Neuronal stem cell (in vitro differentiated cells): ENCODE results near the gene GRAP.

Experiments
- DNase-seq: peaks from one replicate; pipeline ENCODE4 v3.0.0-alpha.2; 2013; ENCODE audit warnings: low spot score
- H2AFZ ChIP-seq: one replicate; pipeline ENCODE4 v1.6.1; 2013; ENCODE audit warnings: mild to moderate bottlenecking, low read length, inconsistent platforms
- H2AK5ac ChIP-seq: 2 replicates; pipeline ENCODE4 v1.6.1; 2013; ENCODE audit warnings: low read depth, mild to moderate bottlenecking, inconsistent platforms, low read length, moderate library complexity, mixed read lengths
- H2BK120ac ChIP-seq: 2 replicates; pipeline ENCODE4 v1.6.1; 2013; ENCODE audit warnings: low read depth, mild to moderate bottlenecking, inconsistent platforms, low read length, moderate library complexity, mixed read lengths
- H2BK12ac ChIP-seq: one replicate; pipeline ENCODE4 v1.6.1; 2013; ENCODE audit warnings: low read length, inconsistent platforms
- H2BK15ac ChIP-seq: 2 replicates; pipeline ENCODE4 v1.6.1; 2013; ENCODE audit warnings: mild to moderate bottlenecking, low read length, inconsistent platforms, mixed read lengths
- H2BK5ac ChIP-seq: one replicate; pipeline ENCODE4 v1.6.1; 2013; ENCODE audit warnings: inconsistent platforms, mild to moderate bottlenecking, low read length, moderate library complexity
- H3K14ac ChIP-seq: one replicate; pipeline ENCODE4 v1.6.1; 2013; ENCODE audit warnings: low read length, inconsistent platforms
- H3K18ac ChIP-seq: 2 replicates; pipeline ENCODE4 v1.6.1; 2013; ENCODE audit warnings: low read length, inconsistent platforms
- H3K23ac ChIP-seq: 2 replicates; pipeline ENCODE4 v1.6.1; 2013; ENCODE audit warnings: low read depth, mild to moderate bottlenecking, mixed read lengths, low read length, inconsistent platforms; ENCODE audit not compliant: poor library complexity
- H3K27ac ChIP-seq: replicated peaks from 3 replicates; pipeline ENCODE4 v1.5.1; 2013; ENCODE audit warnings: low read length, inconsistent platforms
- H3K27me3 ChIP-seq, 3 experiments: 2 replicates each; pipeline ENCODE4 v1.6.1; 2013; ENCODE audit warnings: low read length in 3 of 3, mild to moderate bottlenecking in 2 of 3, inconsistent platforms in 1 of 3, low read depth in 1 of 3, mixed read lengths in 1 of 3, moderate library complexity in 1 of 3; ENCODE audit not compliant: control insufficient read depth in 3 of 3, insufficient read depth in 3 of 3
- H3K36me3 ChIP-seq, 2 donors: replicated peaks in 1 of 2; 2 replicates each; pipeline ENCODE4 v1.6.1; 2013; ENCODE audit warnings: low read length in 2 of 2; ENCODE audit not compliant: control insufficient read depth in 2 of 2, insufficient read depth in 2 of 2
- H3K4ac ChIP-seq: 2 replicates; pipeline ENCODE4 v1.6.1; 2013; ENCODE audit warnings: inconsistent platforms, mild to moderate bottlenecking, low read length, moderate library complexity
- H3K4me1 ChIP-seq, 2 donors: 1 replicate in 1 of 2; 2 replicates in 1 of 2; pipeline ENCODE4 v1.6.1; 2013; ENCODE audit warnings: low read length in 2 of 2, low read depth in 1 of 2; ENCODE audit not compliant: control insufficient read depth in 2 of 2, insufficient read depth in 1 of 2
- H3K4me2 ChIP-seq: one replicate; pipeline ENCODE4 v1.6.1; 2013; ENCODE audit warnings: mild to moderate bottlenecking, low read length, inconsistent platforms; ENCODE audit not compliant: insufficient read depth, poor library complexity, severe bottlenecking
- H3K4me3 ChIP-seq, 2 donors: 2 replicates each; pipeline ENCODE4 v1.5.1; 2013; ENCODE audit warnings: low read length in 2 of 2, mild to moderate bottlenecking in 2 of 2, inconsistent platforms in 1 of 2, moderate library complexity in 1 of 2
- H3K79me1 ChIP-seq: one replicate; pipeline ENCODE4 v1.6.1; 2013; ENCODE audit warnings: low read depth, mild to moderate bottlenecking, inconsistent platforms, low read length, moderate library complexity
- H3K9ac ChIP-seq: one replicate; pipeline ENCODE4 v1.6.1; 2013; ENCODE audit warnings: mild to moderate bottlenecking, low read depth, low read length, inconsistent platforms; ENCODE audit not compliant: poor library complexity
- H3K9me3 ChIP-seq, 2 donors: replicated peaks in 1 of 2; 2 replicates each; pipeline versions ENCODE3 to v1.6.1; 2013; ENCODE audit warnings: low read length in 2 of 2, mild to moderate bottlenecking in 2 of 2, inconsistent platforms in 1 of 2, low read depth in 1 of 2, mixed read lengths in 1 of 2, moderate library complexity in 1 of 2; ENCODE audit not compliant: control insufficient read depth in 2 of 2, insufficient read depth in 1 of 2
- H4K8ac ChIP-seq: one replicate; pipeline ENCODE4 v1.6.1; 2013; ENCODE audit warnings: low read depth, mild to moderate bottlenecking, inconsistent platforms, low read length, moderate library complexity
- H4K91ac ChIP-seq: one replicate; pipeline ENCODE4 v1.6.1; 2013; ENCODE audit warnings: low read length, low read depth, mild to moderate bottlenecking, inconsistent platforms; ENCODE audit not compliant: poor library complexity
- WGBS, 2 donors: extraction: QIAGEN DNeasy Blood & Tissue Kit; methylation state at CpG; one replicate each; pipeline ENCODE4 v1.1.7; 2013; ENCODE audit warnings: missing lambda C conversion rate in 2 of 2, mixed read lengths in 1 of 2; ENCODE audit not compliant: insufficient read length in 2 of 2, insufficient replicate concordance in 1 of 2; ENCODE audit errors: extremely low coverage in 2 of 2; 5-methylcytosine and 5-hydroxymethylcytosine counted together

GRAP gene

GRCh38 chr17:18988546-18989173 lies 58.1 kb downstream of the GRAP start:
- no peak overlapping the region for H3K27ac ChIP-seq
- H2BK5ac ChIP-seq, result peak overlapping the region; percentile 19
- H3K9me3 ChIP-seq, result no peaks in the 10 kb centered on the region
- no peaks in the 10 kb centered on the region for H3K4me1 ChIP-seq
- H2BK120ac ChIP-seq, result no peak overlapping the region
- H2AFZ ChIP-seq, result no peak overlapping the region
- H3K9ac ChIP-seq, result no peak overlapping the region
- H3K79me1 ChIP-seq, result peaks cover 25% of the 10 kb centered on the region
- peak overlapping the region; percentile 64 for H3K18ac ChIP-seq
- H4K8ac ChIP-seq, result no peak overlapping the region
- peaks cover 0 to 13% (median 0%) of the 10 kb centered on the region in 3 experiments for H3K27me3 ChIP-seq
- H3K4ac ChIP-seq, result no peak overlapping the region
- H2AK5ac ChIP-seq, result peak overlapping the region; percentile 46
- H2BK12ac ChIP-seq, result no peak overlapping the region
- H3K23ac ChIP-seq, result peak overlapping the region; percentile 55
- no peak overlapping the region for H3K4me2 ChIP-seq
- peaks cover 0 to 14% of the 10 kb centered on the region in 2 donors for H3K36me3 ChIP-seq
- H3K14ac ChIP-seq, result peak overlapping the region; percentile 57
- no peak overlapping the region for H3K4me3 ChIP-seq
- no CpG with 5 or more reads among the region's 9 CpGs for WGBS, 2 donors
- no peak overlapping the region for H4K91ac ChIP-seq
- no peak overlapping the region for H2BK15ac ChIP-seq
- no peak for DNase-seq

DNA sequence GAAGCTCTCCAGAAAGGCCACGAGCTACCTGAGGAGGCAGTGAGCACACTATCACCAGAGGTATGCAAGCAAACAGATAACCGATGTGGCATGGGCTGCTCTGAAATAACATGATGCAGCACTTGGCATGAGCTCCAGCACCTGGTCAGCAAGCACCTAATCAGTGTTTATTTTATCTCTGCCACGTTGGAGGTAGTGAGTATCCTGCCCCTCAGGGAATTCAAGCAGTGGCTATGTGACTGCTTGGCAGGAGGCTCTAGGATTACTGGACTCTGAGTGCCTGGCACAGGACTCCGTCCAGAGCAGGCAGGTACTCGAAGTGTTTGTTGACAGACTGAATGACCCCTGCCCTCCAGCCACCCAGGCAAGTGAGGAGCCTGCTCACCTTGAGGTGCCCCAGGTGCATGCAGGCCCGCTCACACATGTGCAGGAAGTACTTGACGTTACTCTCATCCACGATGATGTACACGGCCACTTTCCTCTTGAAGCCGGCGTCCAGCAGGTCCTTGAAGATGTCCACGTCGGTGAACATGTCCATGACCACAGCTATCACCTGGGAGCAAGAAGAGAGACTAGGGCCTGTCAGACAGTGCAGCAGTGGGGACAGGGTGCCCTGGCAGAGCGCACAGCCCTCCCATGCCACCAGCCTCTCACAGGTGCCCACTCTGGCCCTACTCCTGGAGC lies 58.8 kb downstream of the GRAP start:
- Histone ChIP-seq H3K4me2 (no peak overlapping the region), H3K18ac (no peak overlapping the region), H3K4ac (no peak overlapping the region), H4K8ac (no peak overlapping the region), H3K27me3 (peaks cover 0 to 10% (median 0%) of the 10 kb centered on the region in 3 experiments), H2AK5ac (no peak overlapping the region), H3K4me1 (no peaks in the 10 kb centered on the region), H3K4me3 (no peak overlapping the region), H2BK12ac (no peak overlapping the region), H3K79me1 (peaks cover 21% of the 10 kb centered on the region), H3K23ac (no peak overlapping the region), H3K9ac (no peak overlapping the region), H3K27ac (no peak overlapping the region), H3K14ac (peak overlapping the region; percentile 57), H4K91ac (no peak overlapping the region), H3K9me3 (no peaks in the 10 kb centered on the region), H2BK15ac (no peak overlapping the region), H2BK5ac (peak overlapping the region; percentile 19), H2AFZ (no peak overlapping the region), H3K36me3 (peaks cover 0 to 16% of the 10 kb centered on the region in 2 donors), H2BK120ac (no peak overlapping the region)
- DNase-seq, result no peak
- WGBS, 2 donors, result no CpG with 5 or more reads among the region's 14 CpGs

GRCh38 chr17:18987230-18987610 lies 59.5 kb downstream of the GRAP start:
- H2BK120ac ChIP-seq, result no peak overlapping the region
- H3K23ac ChIP-seq, result no peak overlapping the region
- no peak overlapping the region for H2AFZ ChIP-seq
- no peak overlapping the region for H2BK5ac ChIP-seq
- H3K79me1 ChIP-seq, result peaks cover 21% of the 10 kb centered on the region
- no peak overlapping the region for H3K27ac ChIP-seq
- H2BK15ac ChIP-seq, result no peak overlapping the region
- peaks cover 0 to 7% of the 10 kb centered on the region in 2 donors for H3K4me1 ChIP-seq
- no peaks in the 10 kb centered on the region for H3K9me3 ChIP-seq
- H3K27me3 ChIP-seq, result peaks cover 0 to 7% (median 0%) of the 10 kb centered on the region in 3 experiments
- H4K91ac ChIP-seq, result no peak overlapping the region
- no CpG with 5 or more reads among the region's 9 CpGs for WGBS, 2 donors
- no peak overlapping the region for H3K14ac ChIP-seq
- no peak overlapping the region for H3K4ac ChIP-seq
- H3K9ac ChIP-seq, result peak overlapping the region; percentile 70
- H2BK12ac ChIP-seq, result no peak overlapping the region
- DNase-seq, result no peak
- H3K4me3 ChIP-seq, result no peak overlapping the region
- no peak overlapping the region for H4K8ac ChIP-seq
- peaks cover 0 to 16% of the 10 kb centered on the region in 2 donors for H3K36me3 ChIP-seq
- H2AK5ac ChIP-seq, result no peak overlapping the region
- no peak overlapping the region for H3K18ac ChIP-seq
- no peak overlapping the region for H3K4me2 ChIP-seq

DNA sequence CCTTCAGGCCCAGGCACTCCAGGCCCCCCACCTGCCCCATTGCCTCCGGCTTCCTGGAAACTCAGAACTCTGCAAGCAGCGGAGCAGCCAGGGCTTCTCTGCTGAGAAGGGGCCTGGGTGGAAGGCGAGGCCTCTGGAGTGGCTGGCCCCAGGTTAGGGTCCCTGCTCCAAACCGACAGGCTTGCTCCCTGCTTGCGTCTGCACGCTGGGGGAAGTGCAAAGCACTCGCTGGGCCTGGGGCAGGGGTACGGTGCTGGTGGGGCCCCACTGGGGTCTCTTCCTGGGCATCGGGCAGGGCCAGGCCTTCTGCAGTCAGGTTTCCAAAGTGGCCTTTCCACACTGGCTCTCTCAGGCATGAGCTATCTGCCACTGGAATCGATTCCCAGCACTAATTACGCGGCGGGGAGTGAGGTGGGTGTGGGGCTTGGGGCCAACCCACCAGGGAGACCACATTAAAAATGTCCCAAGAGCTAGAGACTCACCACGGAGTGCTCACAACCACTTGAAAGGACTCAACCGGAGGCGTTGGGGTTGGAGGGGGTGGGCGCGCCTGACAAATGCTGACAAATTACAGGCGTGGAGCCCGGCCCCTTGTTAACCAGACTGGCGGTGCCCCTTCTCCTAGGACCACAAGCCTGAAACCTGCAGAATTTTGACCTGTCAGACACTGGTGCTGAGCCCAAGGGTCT lies 60.1 kb downstream of the GRAP start:
- no CpG with 5 or more reads among the region's 21 CpGs for WGBS, 2 donors
- no peak overlapping the region for H2BK12ac ChIP-seq
- peak overlapping the region; percentile 82 for H3K14ac ChIP-seq
- H3K4me1 ChIP-seq, result peaks cover 4 to 12% of the 10 kb centered on the region in 2 donors
- peaks cover 17% of the 10 kb centered on the region for H3K79me1 ChIP-seq
- no peak overlapping the region for H2BK120ac ChIP-seq
- no peaks in the 10 kb centered on the region for H3K9me3 ChIP-seq
- H3K4me2 ChIP-seq, result no peak overlapping the region
- H2BK5ac ChIP-seq, result no peak overlapping the region
- no peak overlapping the region for H4K91ac ChIP-seq
- no peak overlapping the region for H3K4me3 ChIP-seq
- no peak overlapping the region for H3K23ac ChIP-seq
- no peak overlapping the region for H2BK15ac ChIP-seq
- peaks cover 0 to 7% (median 0%) of the 10 kb centered on the region in 3 experiments for H3K27me3 ChIP-seq
- peak overlapping the region; percentile 35 for H2AFZ ChIP-seq
- no peak overlapping the region for H3K4ac ChIP-seq
- H3K18ac ChIP-seq, result no peak overlapping the region
- H3K36me3 ChIP-seq, result peaks cover 0 to 16% of the 10 kb centered on the region in 2 donors
- H4K8ac ChIP-seq, result no peak overlapping the region
- no peak overlapping the region for H3K27ac ChIP-seq
- H3K9ac ChIP-seq, result no peak overlapping the region
- no peak for DNase-seq
- no peak overlapping the region for H2AK5ac ChIP-seq
